Keratinocyte (primary cell): ENCODE measurements around the gene RTN4RL2. TPM values are rescaled to one million over a fixed set of nuclear protein-coding genes. Genes with fewer than 3 reads are reported as not detected.

Experiments used
- DNase-seq: peaks from one replicate; pipeline ENCODE4 v3.0.0-alpha.2; 2011; ENCODE audit warnings: low read depth, missing footprints, low spot score
- FAIRE-seq: peaks from 2 replicates; lab custom pipeline; 2011; peaks lifted over from hg19 to GRCh38; lab: Jason Lieb, UNC
- H2AFZ ChIP-seq: 2 replicates; pipeline ENCODE4 v1.6.0; 2012; ENCODE audit warnings: low read length, control low read depth, inconsistent platforms; ENCODE audit not compliant: control insufficient read depth
- H3K27ac ChIP-seq: 2 replicates; pipeline ENCODE4 v1.5.1; 2011; ENCODE audit warnings: low read length; ENCODE audit not compliant: control insufficient read depth, insufficient read depth
- H3K27me3 ChIP-seq: 3 replicates; pipeline ENCODE4 v1.6.0; 2011; ENCODE audit warnings: low read length; ENCODE audit not compliant: control insufficient read depth, insufficient read depth; ENCODE audit errors: extremely low read depth
- H3K36me3 ChIP-seq, 2 experiments: 2 replicates in 1 of 2; 3 replicates in 1 of 2; pipeline ENCODE4 v1.5.1; 2011; ENCODE audit warnings: low read length in 2 of 2, mild to moderate bottlenecking in 1 of 2; ENCODE audit not compliant: control insufficient read depth in 2 of 2, insufficient read depth in 2 of 2; ENCODE audit errors: extremely low read depth in 1 of 2
- H3K4me1 ChIP-seq: 3 replicates; pipeline ENCODE4 v1.5.1; 2011; ENCODE audit warnings: low read length; ENCODE audit not compliant: control insufficient read depth, insufficient read depth; ENCODE audit errors: extremely low read depth
- H3K4me2 ChIP-seq: 3 replicates; pipeline ENCODE4 v1.6.0; 2011; ENCODE audit warnings: low read depth, low read length; ENCODE audit not compliant: control insufficient read depth, insufficient read depth; ENCODE audit errors: extremely low read depth
- H3K4me3 ChIP-seq, 3 experiments: fragments of 200-600 bp in 1 of 3; sonication (generic) in 1 of 3; 2 replicates in 2 of 3; 3 replicates in 1 of 3; pipeline ENCODE4 v1.5.1; 2011 to 2016; ENCODE audit warnings: low read length in 3 of 3, mild to moderate bottlenecking in 3 of 3, control low read depth in 2 of 3, inconsistent platforms in 1 of 3, low read depth in 1 of 3, mixed read lengths in 1 of 3, mixed run types in 1 of 3, moderate library complexity in 1 of 3; ENCODE audit not compliant: control insufficient read depth in 2 of 3, insufficient read depth in 2 of 3; ENCODE audit errors: extremely low read depth in 1 of 3
- H3K79me2 ChIP-seq: 2 replicates; pipeline ENCODE4 v1.6.0; 2012; ENCODE audit warnings: low read length; ENCODE audit not compliant: control insufficient read depth, insufficient read depth
- H3K9ac ChIP-seq: 3 replicates; pipeline ENCODE4 v1.6.0; 2011; ENCODE audit warnings: low read length; ENCODE audit not compliant: control insufficient read depth, insufficient read depth; ENCODE audit errors: extremely low read depth
- H3K9me1 ChIP-seq: 3 replicates; pipeline ENCODE4 v1.6.0; 2011; ENCODE audit warnings: low read length; ENCODE audit not compliant: control insufficient read depth, insufficient read depth; ENCODE audit errors: extremely low read depth
- H3K9me3 ChIP-seq: 2 replicates; pipeline ENCODE4 v1.5.1; 2012; ENCODE audit warnings: low read depth, low read length; ENCODE audit not compliant: control insufficient read depth
- H4K20me1 ChIP-seq: 3 replicates; pipeline ENCODE4 v1.6.0; 2011; ENCODE audit warnings: low read length; ENCODE audit not compliant: control insufficient read depth, insufficient read depth; ENCODE audit errors: extremely low read depth
- EZH2 ChIP-seq: IDR thresholded peaks from one replicate; pipeline ENCODE4 v1.6.1; 2012; ENCODE audit warnings: inconsistent platforms, mild to moderate bottlenecking, low read length, moderate library complexity
- dilution Hi-C: fragments of 300-500 bp; cut with MboI; formaldehyde crosslinking; loops from one replicate; pipeline ENCODE4 v1.7.0; 2020; ENCODE audit warnings: low sequenced_read_pairs; ENCODE audit not compliant: extremely low pct_ligation_motif_present
- polyA plus RNA-seq, 5 experiments: library from polyadenylated mRNA; depleted of rRNA in 3 of 5; stranded (reverse) in 3 of 5; stranded (forward) in 1 of 5; unstranded in 1 of 5; fragments of >200 nt; gene quantifications; 1 replicate in 1 of 5; 2 replicates in 3 of 5; 3 replicates in 1 of 5; pipeline versions ENCODE4 v1.2.1 to v1.2.3, GENCODE V29; 2011 to 2012; ENCODE audit warnings: missing spikeins in 2 of 5, low read depth in 1 of 5, low replicate concordance in 1 of 5
- TF ChIP-seq, protein P1 (sequence below), 3 experiments: IDR thresholded peaks in 1 of 3; conservative IDR thresholded peaks in 1 of 3; optimal IDR thresholded peaks in 1 of 3; 2 replicates in 2 of 3; 3 replicates in 1 of 3; pipeline versions ENCODE3 to v1.5.1; 2011; ENCODE audit warnings: low read length in 3 of 3, mild to moderate bottlenecking in 3 of 3, moderate library complexity in 2 of 3, control low read depth in 1 of 3, inconsistent platforms in 1 of 3; ENCODE audit not compliant: insufficient read depth in 2 of 3; ENCODE audit errors: extremely low read depth in 1 of 3

The RTN4RL2 gene
- polyA plus RNA-seq, 1 donor (not counting 4 experiments of a cell fraction or from before 2014, with no cell fraction given), result 0.03 TPM

DNA sequence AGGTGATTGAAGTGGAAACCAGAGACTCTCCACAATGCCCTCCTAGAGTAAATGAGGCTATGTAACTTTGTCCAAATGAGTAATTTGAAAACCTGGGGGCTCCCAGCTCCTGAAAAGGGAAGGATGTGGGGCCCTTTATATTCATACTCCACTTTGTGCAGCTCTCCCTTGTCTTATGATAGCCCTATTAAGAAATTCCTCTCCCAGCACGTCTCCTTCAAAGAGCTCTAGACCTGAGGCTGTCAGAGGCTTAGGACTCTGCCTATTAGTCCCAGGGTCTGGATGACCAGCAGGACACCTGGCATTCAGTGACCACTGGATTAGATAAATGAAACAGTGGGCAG, 53.1 kb downstream of the RTN4RL2 start:
- no peak overlapping the region for H3K4me2 ChIP-seq
- no peaks in the 10 kb centered on the region for H3K9me1 ChIP-seq
- no peaks in the 10 kb centered on the region for H3K79me2 ChIP-seq
- no peak overlapping the region for H3K9ac ChIP-seq
- TF ChIP-seq, protein P1, sequence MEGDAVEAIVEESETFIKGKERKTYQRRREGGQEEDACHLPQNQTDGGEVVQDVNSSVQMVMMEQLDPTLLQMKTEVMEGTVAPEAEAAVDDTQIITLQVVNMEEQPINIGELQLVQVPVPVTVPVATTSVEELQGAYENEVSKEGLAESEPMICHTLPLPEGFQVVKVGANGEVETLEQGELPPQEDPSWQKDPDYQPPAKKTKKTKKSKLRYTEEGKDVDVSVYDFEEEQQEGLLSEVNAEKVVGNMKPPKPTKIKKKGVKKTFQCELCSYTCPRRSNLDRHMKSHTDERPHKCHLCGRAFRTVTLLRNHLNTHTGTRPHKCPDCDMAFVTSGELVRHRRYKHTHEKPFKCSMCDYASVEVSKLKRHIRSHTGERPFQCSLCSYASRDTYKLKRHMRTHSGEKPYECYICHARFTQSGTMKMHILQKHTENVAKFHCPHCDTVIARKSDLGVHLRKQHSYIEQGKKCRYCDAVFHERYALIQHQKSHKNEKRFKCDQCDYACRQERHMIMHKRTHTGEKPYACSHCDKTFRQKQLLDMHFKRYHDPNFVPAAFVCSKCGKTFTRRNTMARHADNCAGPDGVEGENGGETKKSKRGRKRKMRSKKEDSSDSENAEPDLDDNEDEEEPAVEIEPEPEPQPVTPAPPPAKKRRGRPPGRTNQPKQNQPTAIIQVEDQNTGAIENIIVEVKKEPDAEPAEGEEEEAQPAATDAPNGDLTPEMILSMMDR (optimal IDR thresholded peaks at IDR 0.05 in 1 of 3, IDR thresholded peaks at IDR 0.05 in 1 of 3, conservative IDR thresholded peaks at IDR 0.05 in 1 of 3; ENCODE audit: extremely low read depth in 1 of 3, insufficient read depth in 2 of 3, low read length in 3 of 3), result no peak
- TF ChIP-seq EZH2, result no peak
- H3K27me3 ChIP-seq, result peaks cover 23% of the 10 kb centered on the region
- peaks cover 4% of the 10 kb centered on the region for H3K4me1 ChIP-seq
- no peak overlapping the region for H2AFZ ChIP-seq
- H3K9me3 ChIP-seq, result no peaks in the 10 kb centered on the region
- no peaks in the 10 kb centered on the region for H3K36me3 ChIP-seq
- H3K27ac ChIP-seq, result no peak overlapping the region
- H4K20me1 ChIP-seq, result no peaks in the 10 kb centered on the region
- DNase-seq, result no peak
- no peak for FAIRE-seq
- dilution Hi-C loops, result no loop called here
- no peak overlapping the region for H3K4me3 ChIP-seq

DNA sequence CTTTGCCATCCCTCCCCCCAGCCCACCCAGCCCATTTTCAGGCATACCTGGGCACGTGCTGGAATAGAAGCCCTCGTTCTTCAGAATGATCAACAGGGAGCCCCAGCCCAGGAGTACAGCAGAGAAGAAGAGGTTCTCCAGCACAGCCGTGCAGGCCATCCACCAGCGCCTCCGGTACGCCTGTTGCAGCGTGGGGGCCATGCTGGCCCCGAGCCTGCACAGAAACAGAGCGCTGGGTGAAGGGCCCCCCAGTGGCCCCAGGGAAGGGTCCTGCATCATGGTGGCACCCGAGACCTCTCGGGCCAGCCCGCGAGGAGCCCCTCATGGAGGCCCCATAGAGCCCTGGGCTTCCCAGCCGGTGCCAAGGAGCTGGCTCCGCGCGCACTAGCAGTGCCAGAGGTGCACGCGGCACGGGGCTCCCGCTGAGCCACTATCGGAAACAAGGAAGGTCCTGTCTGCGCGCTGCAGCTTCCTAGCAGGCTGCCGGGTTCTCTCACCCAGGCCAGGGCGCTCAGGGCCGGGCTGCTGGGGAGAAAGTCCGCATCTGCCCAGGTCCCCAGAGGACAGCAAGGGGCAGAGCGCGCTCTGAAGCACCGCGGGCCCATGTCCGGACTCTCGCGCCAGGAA, 53.7 kb downstream of the RTN4RL2 start:
- H3K9ac ChIP-seq, result no peak overlapping the region
- peaks cover 4% of the 10 kb centered on the region for H3K4me1 ChIP-seq
- DNase-seq (no peak), FAIRE-seq (no peak)
- H3K79me2 ChIP-seq, result no peaks in the 10 kb centered on the region
- H3K27me3 ChIP-seq, result peaks cover 23% of the 10 kb centered on the region
- no peaks in the 10 kb centered on the region for H3K9me3 ChIP-seq
- TF ChIP-seq, protein P1 (optimal IDR thresholded peaks at IDR 0.05 in 1 of 3, IDR thresholded peaks at IDR 0.05 in 1 of 3, conservative IDR thresholded peaks at IDR 0.05 in 1 of 3; ENCODE audit: extremely low read depth in 1 of 3, insufficient read depth in 2 of 3, low read length in 3 of 3), result no peak
- no peak for TF ChIP-seq EZH2
- peak overlapping the region; percentile 90 for H3K4me2 ChIP-seq
- no peaks in the 10 kb centered on the region for H3K36me3 ChIP-seq
- peak overlapping the region; percentile 50 to 78 (median 72) for H3K4me3 ChIP-seq
- no peaks in the 10 kb centered on the region for H3K9me1 ChIP-seq
- peak overlapping the region; percentile 90 for H2AFZ ChIP-seq
- no peaks in the 10 kb centered on the region for H4K20me1 ChIP-seq
- dilution Hi-C loops, result no loop called here
- H3K27ac ChIP-seq, result no peak overlapping the region
